K562 (cell line): Measurements from ENCODE around the gene ZNF277. TPM values are rescaled to one million over a fixed set of nuclear protein-coding genes. Genes with fewer than 3 reads are reported as not detected.

Experiments used
- BACH1 ChIP-seq: fragments of 200-800 bp; sonication (Bioruptor generic); IDR thresholded peaks from 2 replicates; pipeline ENCODE4 v1.6.1; 2016; ENCODE audit warnings: missing genetic modification characterization, missing compliant biosample characterization
- CAMTA2 ChIP-seq: fragments of 250-450 bp; sonication (Bioruptor Pico); conservative IDR thresholded peaks from 2 replicates; pipeline ENCODE4 v1.5.1; 2022
- CHCHD3 ChIP-seq: fragments of 250-450 bp; sonication (Bioruptor Pico); IDR thresholded peaks from 2 replicates; pipeline ENCODE4 v2.1.2; 2022; ENCODE audit warnings: mild to moderate bottlenecking
- CHD1 ChIP-seq: fragments of 200-600 bp; sonication (generic); IDR thresholded peaks from one replicate; pipeline ENCODE4 v1.6.1; 2012; ENCODE audit warnings: mild to moderate bottlenecking, moderate library complexity, low read length, inconsistent platforms
- GTF2A2 ChIP-seq: IDR thresholded peaks from 2 replicates; pipeline ENCODE4 v1.6.1; 2016; ENCODE audit warnings: mild to moderate bottlenecking, missing genetic modification characterization, missing compliant biosample characterization
- HDAC1 ChIP-seq, 2 experiments: fragments of 450-650 bp; IDR thresholded peaks; 2 replicates each; pipeline ENCODE4 v1.6.1; 2016 to 2017; ENCODE audit warnings: inconsistent platforms in 1 of 2, mild to moderate bottlenecking in 1 of 2, moderate library complexity in 1 of 2
- KDM5B ChIP-seq: fragments of 200-600 bp; sonication (generic); IDR thresholded peaks from 2 replicates; pipeline ENCODE4 v1.6.1; 2012; ENCODE audit warnings: low read depth, mild to moderate bottlenecking, moderate library complexity, low read length, control low read depth, inconsistent platforms; ENCODE audit not compliant: insufficient replicate concordance
- KLF6 ChIP-seq: fragments of 250-450 bp; sonication (Bioruptor Pico); IDR thresholded peaks from 2 replicates; pipeline ENCODE4 v1.4.0; 2020; ENCODE audit warnings: mild to moderate bottlenecking, moderate library complexity, borderline replicate concordance
- MEF2D ChIP-seq: conservative IDR thresholded peaks from 2 replicates; pipeline ENCODE4 v1.6.1; 2016; ENCODE audit warnings: low read depth, missing genetic modification characterization, missing compliant biosample characterization
- MEIS2 ChIP-seq: fragments of 450-650 bp; IDR thresholded peaks from 2 replicates; pipeline ENCODE4 v1.6.1; 2014; ENCODE audit warnings: mild to moderate bottlenecking; ENCODE audit not compliant: partially characterized antibody
- MTA1 ChIP-seq: fragments of 450-650 bp; IDR thresholded peaks from 2 replicates; pipeline ENCODE4 v1.6.1; 2017; ENCODE audit warnings: borderline replicate concordance
- NR2C2 ChIP-seq, 2 experiments: fragments of 200-800 bp in 1 of 2; sonication (Bioruptor generic) in 1 of 2; sonication (generic) in 1 of 2; formaldehyde crosslinking in 1 of 2; IDR thresholded peaks; 2 replicates each; pipeline versions ENCODE4 v1.6.1 to v1.8.0; 2016 to 2022; ENCODE audit warnings: mild to moderate bottlenecking in 1 of 2, missing compliant biosample characterization in 1 of 2, missing genetic modification characterization in 1 of 2, missing genetic modification reagents in 1 of 2
- OTX1 ChIP-seq: fragments of 450-650 bp; formaldehyde crosslinking; IDR thresholded peaks from 2 replicates; pipeline ENCODE4 v1.4.0; 2022; ENCODE audit warnings: mild to moderate bottlenecking
- PHB2 ChIP-seq: fragments of 450-650 bp; IDR thresholded peaks from 2 replicates; pipeline ENCODE4 v1.6.1; 2017; ENCODE audit warnings: low read depth
- PML ChIP-seq: IDR thresholded peaks from 2 replicates; pipeline ENCODE4 v1.6.1; 2012; ENCODE audit warnings: low read length, inconsistent platforms
- RBM15 ChIP-seq: fragments of 200-400 bp; formaldehyde crosslinking; IDR thresholded peaks from 2 replicates; pipeline ENCODE4 v1.6.1; 2018; ENCODE audit warnings: mild to moderate bottlenecking, low read length, moderate library complexity; ENCODE audit not compliant: insufficient read depth
- SIN3A ChIP-seq, 2 experiments: fragments of 150-350 bp in 1 of 2; IDR thresholded peaks; 2 replicates each; pipeline ENCODE4 v1.6.1; 2011 to 2016; ENCODE audit warnings: borderline replicate concordance in 2 of 2, low read depth in 2 of 2, low read length in 2 of 2, mild to moderate bottlenecking in 2 of 2, moderate library complexity in 2 of 2; ENCODE audit not compliant: control insufficient read depth in 1 of 2
- STAG1 ChIP-seq: sonication (generic); formaldehyde crosslinking; IDR thresholded peaks from 2 replicates; pipeline ENCODE4 v1.5.0; 2020; ENCODE audit warnings: missing genetic modification reagents, borderline replicate concordance
- ZNF561 ChIP-seq: fragments of 450-650 bp; formaldehyde crosslinking; conservative IDR thresholded peaks from 2 replicates; pipeline ENCODE4 v1.4.0; 2020; ENCODE audit warnings: mild to moderate bottlenecking, moderate library complexity
- ZNF830 ChIP-seq: fragments of 250-450 bp; sonication (Bioruptor Pico); IDR thresholded peaks from 2 replicates; pipeline ENCODE4 v1.5.0; 2021; ENCODE audit warnings: mild to moderate bottlenecking
- ZSCAN29 ChIP-seq: fragments of 450-650 bp; IDR thresholded peaks from 2 replicates; pipeline ENCODE4 v1.6.1; 2017
- polyA plus RNA-seq, 8 experiments: library from polyadenylated mRNA; depleted of rRNA in 4 of 8; stranded (reverse) in 5 of 8; unstranded in 3 of 8; fragments of >200 nt; fragmentation: Nextera tagmentation in 2 of 8; fragmentation: Illumina TruSeq in 1 of 8; extraction: Ambion mirVana in 2 of 8; extraction: Trizol in 1 of 8; gene quantifications; 2 replicates each; pipeline versions ENCODE4 v1.2.1 to v1.2.3, GENCODE V29; 2011 to 2014; ENCODE audit warnings: inconsistent platforms in 1 of 8, missing spikeins in 1 of 8
- total RNA-seq, 7 experiments: library from RNA; depleted of rRNA in 6 of 7; stranded (reverse); fragments of >200 nt in 6 of 7; fragmentation: Illumina TruSeq in 2 of 7; extraction: Trizol in 2 of 7; gene quantifications; 2 replicates each; pipeline versions ENCODE4 v1.2.1 to v1.2.3, GENCODE V29; 2011 to 2021; ENCODE audit warnings: low replicate concordance in 1 of 7
- TF ChIP-seq, protein P1 (sequence below): sonication (generic); formaldehyde crosslinking; IDR thresholded peaks from 2 replicates; pipeline ENCODE4 v1.8.1; 2023; ENCODE audit warnings: mild to moderate bottlenecking, missing genetic modification reagents
- TF ChIP-seq, protein P2 (sequence below): fragments of 450-650 bp; IDR thresholded peaks from 2 replicates; pipeline ENCODE4 v1.6.1; 2016; ENCODE audit warnings: antibody characterized with exemption
- TF ChIP-seq, protein P3 (sequence below): sonication (generic); formaldehyde crosslinking; IDR thresholded peaks from 2 replicates; pipeline ENCODE4 v1.8.0; 2022; ENCODE audit warnings: missing genetic modification reagents, mild to moderate bottlenecking, borderline replicate concordance

ZNF277 gene
- total and polyA plus RNA-seq, 9 of the 15 experiments (the other 6 are each of a cell fraction or from before 2014, with no cell fraction given), result 18.8 to 33.5 (median 27.7) TPM

DNA sequence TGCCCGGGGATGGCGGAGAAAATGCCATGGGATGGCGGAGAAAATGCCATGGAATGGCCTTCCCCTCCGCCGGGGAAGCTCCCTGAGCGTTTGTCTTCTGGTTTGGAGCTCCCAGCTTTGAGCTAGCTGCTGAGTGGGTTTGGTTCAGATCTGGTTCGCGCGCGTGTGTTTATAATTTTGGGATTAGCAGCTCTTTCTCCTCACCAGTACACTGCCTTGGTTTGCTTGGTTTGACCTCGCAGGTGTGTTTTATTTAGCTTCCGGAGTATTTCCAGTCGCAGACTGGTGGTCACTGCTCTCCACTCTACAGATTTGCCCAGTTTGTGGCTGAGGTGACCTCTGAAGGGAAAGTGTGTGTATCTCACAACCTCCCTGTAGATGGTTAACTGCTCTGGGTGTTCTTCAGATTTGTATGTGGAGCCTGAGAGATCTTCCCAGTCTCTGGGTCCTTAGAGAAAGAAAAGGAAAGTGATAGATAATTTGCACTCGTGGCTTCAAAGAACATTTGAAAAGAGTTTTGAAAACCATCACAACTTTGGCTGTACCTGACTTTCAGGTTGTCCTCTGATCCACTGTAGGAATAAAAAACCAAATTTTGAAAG is 597 bp downstream of the ZNF277 start (continued):
- TF ChIP-seq, protein P1, sequence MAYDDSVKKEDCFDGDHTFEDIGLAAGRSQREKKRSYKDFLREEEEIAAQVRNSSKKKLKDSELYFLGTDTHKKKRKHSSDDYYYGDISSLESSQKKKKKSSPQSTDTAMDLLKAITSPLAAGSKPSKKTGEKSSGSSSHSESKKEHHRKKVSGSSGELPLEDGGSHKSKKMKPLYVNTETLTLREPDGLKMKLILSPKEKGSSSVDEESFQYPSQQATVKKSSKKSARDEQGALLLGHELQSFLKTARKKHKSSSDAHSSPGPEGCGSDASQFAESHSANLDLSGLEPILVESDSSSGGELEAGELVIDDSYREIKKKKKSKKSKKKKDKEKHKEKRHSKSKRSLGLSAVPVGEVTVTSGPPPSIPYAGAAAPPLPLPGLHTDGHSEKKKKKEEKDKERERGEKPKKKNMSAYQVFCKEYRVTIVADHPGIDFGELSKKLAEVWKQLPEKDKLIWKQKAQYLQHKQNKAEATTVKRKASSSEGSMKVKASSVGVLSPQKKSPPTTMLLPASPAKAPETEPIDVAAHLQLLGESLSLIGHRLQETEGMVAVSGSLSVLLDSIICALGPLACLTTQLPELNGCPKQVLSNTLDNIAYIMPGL (CRISPR knock-in tag), result no peak
- TF ChIP-seq, protein P2, sequence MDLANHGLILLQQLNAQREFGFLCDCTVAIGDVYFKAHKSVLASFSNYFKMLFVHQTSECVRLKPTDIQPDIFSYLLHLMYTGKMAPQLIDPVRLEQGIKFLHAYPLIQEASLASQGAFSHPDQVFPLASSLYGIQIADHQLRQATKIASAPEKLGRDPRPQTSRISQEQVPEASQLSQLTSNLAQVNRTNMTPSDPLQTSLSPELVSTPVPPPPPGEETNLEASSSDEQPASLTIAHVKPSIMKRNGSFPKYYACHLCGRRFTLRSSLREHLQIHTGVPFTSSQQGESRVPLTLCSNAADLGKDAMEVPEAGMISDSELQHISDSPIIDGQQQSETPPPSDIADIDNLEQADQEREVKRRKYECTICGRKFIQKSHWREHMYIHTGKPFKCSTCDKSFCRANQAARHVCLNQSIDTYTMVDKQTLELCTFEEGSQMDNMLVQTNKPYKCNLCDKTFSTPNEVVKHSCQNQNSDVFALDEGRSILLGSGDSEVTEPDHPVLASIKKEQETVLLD, result peak; percentile 32; the same call in 1 of the 2 replicates
- no peak for TF ChIP-seq PHB2
- TF ChIP-seq ZSCAN29, result no peak
- no peak for TF ChIP-seq STAG1
- no peak for TF ChIP-seq CHCHD3 (CRISPR knock-in tag)
- TF ChIP-seq MTA1, result no peak
- TF ChIP-seq ZNF561, result no peak
- TF ChIP-seq PML, result no peak
- no peak for TF ChIP-seq NR2C2 (CRISPR knock-in tag; IDR thresholded peaks at IDR 0.05)
- peak; percentile 91 for TF ChIP-seq NR2C2 (tag; IDR thresholded peaks at IDR 0.05)
- no peak for TF ChIP-seq HDAC1 (IDR thresholded peaks at IDR 0.05)
- TF ChIP-seq, protein P3, sequence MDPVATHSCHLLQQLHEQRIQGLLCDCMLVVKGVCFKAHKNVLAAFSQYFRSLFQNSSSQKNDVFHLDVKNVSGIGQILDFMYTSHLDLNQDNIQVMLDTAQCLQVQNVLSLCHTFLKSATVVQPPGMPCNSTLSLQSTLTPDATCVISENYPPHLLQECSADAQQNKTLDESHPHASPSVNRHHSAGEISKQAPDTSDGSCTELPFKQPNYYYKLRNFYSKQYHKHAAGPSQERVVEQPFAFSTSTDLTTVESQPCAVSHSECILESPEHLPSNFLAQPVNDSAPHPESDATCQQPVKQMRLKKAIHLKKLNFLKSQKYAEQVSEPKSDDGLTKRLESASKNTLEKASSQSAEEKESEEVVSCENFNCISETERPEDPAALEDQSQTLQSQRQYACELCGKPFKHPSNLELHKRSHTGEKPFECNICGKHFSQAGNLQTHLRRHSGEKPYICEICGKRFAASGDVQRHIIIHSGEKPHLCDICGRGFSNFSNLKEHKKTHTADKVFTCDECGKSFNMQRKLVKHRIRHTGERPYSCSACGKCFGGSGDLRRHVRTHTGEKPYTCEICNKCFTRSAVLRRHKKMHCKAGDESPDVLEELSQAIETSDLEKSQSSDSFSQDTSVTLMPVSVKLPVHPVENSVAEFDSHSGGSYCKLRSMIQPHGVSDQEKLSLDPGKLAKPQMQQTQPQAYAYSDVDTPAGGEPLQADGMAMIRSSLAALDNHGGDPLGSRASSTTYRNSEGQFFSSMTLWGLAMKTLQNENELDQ (CRISPR knock-in tag), result no peak
- TF ChIP-seq GTF2A2 (tag), result no peak
- TF ChIP-seq MEIS2, result no peak
- no peak for TF ChIP-seq KLF6 (CRISPR knock-in tag)
- no peak for TF ChIP-seq CHD1
- 0 out of 4 replicates have a peak, but pooled peaks of 1 of the 2 experiments have one; percentile 34 for TF ChIP-seq SIN3A (IDR thresholded peaks at IDR 0.05; ENCODE audit: borderline replicate concordance in 2 of 2, control insufficient read depth in 1 of 2, low read depth in 2 of 2, low read length in 2 of 2)
- TF ChIP-seq BACH1 (tag), result peak; percentile 25; the same call in 1 of the 2 replicates
- no peak for TF ChIP-seq RBM15
- no peak for TF ChIP-seq KDM5B
- no peak for TF ChIP-seq MEF2D (tag)
- TF ChIP-seq OTX1 (CRISPR knock-in tag), result no peak
- TF ChIP-seq CAMTA2 (CRISPR knock-in tag), result no peak
- TF ChIP-seq ZNF830, result 0 out of 2 replicates have a peak, but pooled peaks have one; percentile 2
